Measurements from ENCODE around the gene BRD7. TPM values are rescaled to one million over a fixed set of nuclear protein-coding genes. Genes with fewer than 3 reads are reported as not detected.

Gene BRD7
- total and polyA plus RNA-seq, 2 of the 13 experiments (the other 11 are each of a cell fraction or from before 2014, with no cell fraction given), result 82.3 to 149 TPM

- TF ChIP-seq SNAI1 (CRISPR knock-in tag; IDR thresholded peaks at IDR 0.05; ENCODE audit: borderline replicate concordance) (no peak), ZNF614 (CRISPR knock-in tag; IDR thresholded peaks at IDR 0.05; ENCODE audit: borderline replicate concordance) (no peak), MATR3 (CRISPR knock-in tag; IDR thresholded peaks at IDR 0.05) (no peak), RARA (CRISPR knock-in tag; IDR thresholded peaks at IDR 0.05) (no peak), XBP1 (CRISPR knock-in tag; IDR thresholded peaks at IDR 0.05) (no peak), ZNF446 (CRISPR knock-in tag; IDR thresholded peaks at IDR 0.05) (no peak), ZNF891 (CRISPR knock-in tag; IDR thresholded peaks at IDR 0.05) (peak; percentile 27; the same call in 1 of the 2 replicates), ZNF17 (CRISPR knock-in tag; IDR thresholded peaks at IDR 0.05) (no peak), SRSF9 (IDR thresholded peaks at IDR 0.05; ENCODE audit: borderline replicate concordance, insufficient read depth, low read depth, low read length, poor library complexity, severe bottlenecking) (no peak), KDM1A (CRISPR knock-in tag; IDR thresholded peaks at IDR 0.05) (no peak), THRA (CRISPR knock-in tag; IDR thresholded peaks at IDR 0.05; ENCODE audit: borderline replicate concordance) (no peak), NFIB (CRISPR knock-in tag; IDR thresholded peaks at IDR 0.05; ENCODE audit: borderline replicate concordance) (no peak), ZNF737 (CRISPR knock-in tag; IDR thresholded peaks at IDR 0.05; ENCODE audit: borderline replicate concordance) (no peak), POLR2A (IDR thresholded peaks at IDR 0.05; ENCODE audit: insufficient read depth in 1 of 2, low read depth in 2 of 2, low read length in 2 of 2) (no peak), PRDM15 (CRISPR knock-in tag; IDR thresholded peaks at IDR 0.05) (no peak), ZNF24 (IDR thresholded peaks at IDR 0.05) (no peak), CHD4 (IDR thresholded peaks at IDR 0.05; ENCODE audit: borderline replicate concordance, low read length) (no peak), ZFP36L1 (CRISPR knock-in tag; IDR thresholded peaks at IDR 0.05) (no peak)
- TF ChIP-seq, protein P1, sequence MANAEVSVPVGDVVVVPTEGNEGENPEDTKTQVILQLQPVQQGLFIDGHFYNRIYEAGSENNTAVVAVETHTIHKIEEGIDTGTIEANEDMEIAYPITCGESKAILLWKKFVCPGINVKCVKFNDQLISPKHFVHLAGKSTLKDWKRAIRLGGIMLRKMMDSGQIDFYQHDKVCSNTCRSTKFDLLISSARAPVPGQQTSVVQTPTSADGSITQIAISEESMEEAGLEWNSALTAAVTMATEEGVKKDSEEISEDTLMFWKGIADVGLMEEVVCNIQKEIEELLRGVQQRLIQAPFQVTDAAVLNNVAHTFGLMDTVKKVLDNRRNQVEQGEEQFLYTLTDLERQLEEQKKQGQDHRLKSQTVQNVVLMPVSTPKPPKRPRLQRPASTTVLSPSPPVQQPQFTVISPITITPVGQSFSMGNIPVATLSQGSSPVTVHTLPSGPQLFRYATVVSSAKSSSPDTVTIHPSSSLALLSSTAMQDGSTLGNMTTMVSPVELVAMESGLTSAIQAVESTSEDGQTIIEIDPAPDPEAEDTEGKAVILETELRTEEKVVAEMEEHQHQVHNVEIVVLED (CRISPR knock-in tag; IDR thresholded peaks at IDR 0.05; ENCODE audit: borderline replicate concordance), result no peak
- TF ChIP-seq, protein P2, sequence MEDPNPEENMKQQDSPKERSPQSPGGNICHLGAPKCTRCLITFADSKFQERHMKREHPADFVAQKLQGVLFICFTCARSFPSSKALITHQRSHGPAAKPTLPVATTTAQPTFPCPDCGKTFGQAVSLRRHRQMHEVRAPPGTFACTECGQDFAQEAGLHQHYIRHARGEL (CRISPR knock-in tag; IDR thresholded peaks at IDR 0.05), result no peak
- TF ChIP-seq, protein P3, sequence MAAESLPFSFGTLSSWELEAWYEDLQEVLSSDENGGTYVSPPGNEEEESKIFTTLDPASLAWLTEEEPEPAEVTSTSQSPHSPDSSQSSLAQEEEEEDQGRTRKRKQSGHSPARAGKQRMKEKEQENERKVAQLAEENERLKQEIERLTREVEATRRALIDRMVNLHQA (CRISPR knock-in tag; IDR thresholded peaks at IDR 0.05), result no peak
- TF ChIP-seq, protein P4, sequence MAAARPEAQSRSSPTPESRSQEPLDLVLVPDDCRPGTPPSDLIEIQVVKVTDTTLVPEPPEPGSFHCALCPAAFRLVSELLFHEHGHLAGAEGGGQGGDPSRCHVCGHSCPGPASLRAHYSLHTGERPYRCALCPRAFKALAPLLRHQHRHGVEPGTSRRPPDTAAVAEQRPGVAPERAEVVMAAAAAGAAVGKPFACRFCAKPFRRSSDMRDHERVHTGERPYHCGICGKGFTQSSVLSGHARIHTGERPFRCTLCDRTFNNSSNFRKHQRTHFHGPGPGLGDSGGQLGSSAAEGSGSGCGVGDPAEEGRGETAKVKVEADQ (CRISPR knock-in tag; IDR thresholded peaks at IDR 0.05; ENCODE audit: borderline replicate concordance), result peak; percentile 44; the same call in 1 of the 2 replicates
Observed at GRCh38 chr16:50297301-50298074, 71.3 kb downstream of the BRD7 start (continued).

All from HepG2 (cell line).